DND-41 (cell line): ENCODE measurements around the gene HIBADH.

Experiments used
- CTCF ChIP-seq: IDR thresholded peaks from 2 replicates; pipeline ENCODE4 v1.5.1; 2012; ENCODE audit warnings: borderline replicate concordance, low read length, moderate library complexity, mild to moderate bottlenecking; ENCODE audit not compliant: poor library complexity, severe bottlenecking; ENCODE audit errors: extremely low read depth
- EZH2 ChIP-seq: IDR thresholded peaks from 3 replicates; pipeline ENCODE4 v1.6.1; 2012; ENCODE audit warnings: borderline replicate concordance, low read depth, mild to moderate bottlenecking, moderate library complexity, low read length, inconsistent platforms; ENCODE audit not compliant: severe bottlenecking

- TF ChIP-seq CTCF: no peak
- no peak for TF ChIP-seq EZH2
Observed at GRCh38 chr7:27617651-27618381, 44.9 kb downstream of the HIBADH start.
